HG02678 (cell line): ENCODE measurements around the gene DNAJC22.
"Not testable (repeated sequence)": the region's sequence is repeated elsewhere in the genome, so short reads cannot be mapped to it uniquely, and the experiment has no call there.

Source experiments
- ATAC-seq: cut with Tn5 transposase; IDR thresholded peaks from one replicate; pipeline ENCODE4 v1.9.1; 2021; ENCODE audit warnings: mild to moderate bottlenecking, moderate library complexity; ENCODE audit not compliant: unreplicated experiment

DNAJC22 gene

GRCh38 chr12:49346659-49347310, at the start of gene DNAJC22:
TSS of gene DNAJC22 (plus strand) at chr12:49346888. CDS start at chr12:49348873, 1,985 bp downstream.
- ATAC-seq, result no peak

GRCh38 chr12:49297695-49298060, 49.0 kb upstream of the DNAJC22 start:
- ATAC-seq, result no peak

- no peak for ATAC-seq
These were observed 48.5 kb upstream of the DNAJC22 start for GRCh38 chr12:49298160-49298559.

GRCh38 chr12:49301760-49302159, 44.9 kb upstream of the DNAJC22 start:
- no peak for ATAC-seq

- no peak for ATAC-seq
These were observed 42.5 kb upstream of the DNAJC22 start for GRCh38 chr12:49304161-49304560.

- ATAC-seq, result no peak
These were observed 40.8 kb upstream of the DNAJC22 start for GRCh38 chr12:49305762-49306510.

- no peak for ATAC-seq
These were observed 37.3 kb upstream of the DNAJC22 start for GRCh38 chr12:49309386-49309785.

- ATAC-seq, result not testable (repeated sequence)
These were observed 36.2 kb upstream of the DNAJC22 start for GRCh38 chr12:49310451-49311000.

GRCh38 chr12:49314811-49315210, 31.9 kb upstream of the DNAJC22 start:
- no peak for ATAC-seq

GRCh38 chr12:49317118-49317517, 29.6 kb upstream of the DNAJC22 start:
- not testable (repeated sequence) for ATAC-seq

- ATAC-seq, result not testable (repeated sequence)
These were observed 26.1 kb upstream of the DNAJC22 start for GRCh38 chr12:49320411-49321103.

GRCh38 chr12:49322367-49322707, 24.4 kb upstream of the DNAJC22 start:
- no peak for ATAC-seq

GRCh38 chr12:49322708-49323523, 23.8 kb upstream of the DNAJC22 start, which contains the start of gene TROAP:
TSS of gene TROAP (plus strand) at chr12:49323255. CDS start at chr12:49323609, 354 bp downstream.
- ATAC-seq, result peak; percentile 98

GRCh38 chr12:49323524-49324097, 23.1 kb upstream of the DNAJC22 start:
- ATAC-seq, result no peak

GRCh38 chr12:49325606-49326005, 21.1 kb upstream of the DNAJC22 start:
- no peak for ATAC-seq

GRCh38 chr12:49327368-49327767, 19.3 kb upstream of the DNAJC22 start:
- no peak for ATAC-seq

- no peak for ATAC-seq
These were observed 18.8 kb upstream of the DNAJC22 start for GRCh38 chr12:49327887-49328286.

- no peak for ATAC-seq
These were observed 17.9 kb upstream of the DNAJC22 start for GRCh38 chr12:49328816-49329215.

- no peak for ATAC-seq
These were observed 16.6 kb upstream of the DNAJC22 start for GRCh38 chr12:49330032-49330619.
